A549 (cell line): ENCODE measurements around the gene COPS9.

Experiments
- CBX2 ChIP-seq: fragments of 200-600 bp; sonication (generic); IDR thresholded peaks from 2 replicates; pipeline ENCODE4 v1.6.1; 2016; ENCODE audit warnings: low read depth, mild to moderate bottlenecking, borderline replicate concordance
- CHD2 ChIP-seq: fragments of 150-350 bp; IDR thresholded peaks from 2 replicates; pipeline ENCODE4 v1.6.1; 2014; ENCODE audit warnings: low read length; ENCODE audit not compliant: partially characterized antibody
- EP300 ChIP-seq, 2 experiments: fragments of >200 bp; sonication (Bioruptor Twin); formaldehyde crosslinking; IDR thresholded peaks; 2 replicates in 1 of 2; 3 replicates in 1 of 2; pipeline ENCODE4 v1.6.1; 2016 to 2017
- POLR2AphosphoS2 ChIP-seq: conservative IDR thresholded peaks from 2 replicates; pipeline ENCODE4 v1.6.1; 2012; ENCODE audit warnings: low read length, improper control_type of control experiment, inconsistent platforms
- RARB ChIP-seq: fragments of 250-450 bp; sonication (Bioruptor Pico); IDR thresholded peaks from 2 replicates; pipeline ENCODE4 v1.8.0; 2021; ENCODE audit warnings: mild to moderate bottlenecking, moderate library complexity
- REST ChIP-seq: fragments of 200-600 bp; sonication (generic); IDR thresholded peaks from 2 replicates; pipeline ENCODE4 v1.6.1; 2016; ENCODE audit warnings: antibody characterized with exemption, mild to moderate bottlenecking, moderate library complexity
- SMC3 ChIP-seq: fragments of >200 bp; sonication (Bioruptor Twin); formaldehyde crosslinking; IDR thresholded peaks from 3 replicates; pipeline ENCODE4 v1.6.1; 2018; ENCODE audit warnings: inconsistent platforms
- TF ChIP-seq, protein P1 (sequence below): fragments of >200 bp; sonication (Bioruptor Twin); formaldehyde crosslinking; IDR thresholded peaks from 3 replicates; pipeline ENCODE4 v1.5.1; 2016

DNA sequence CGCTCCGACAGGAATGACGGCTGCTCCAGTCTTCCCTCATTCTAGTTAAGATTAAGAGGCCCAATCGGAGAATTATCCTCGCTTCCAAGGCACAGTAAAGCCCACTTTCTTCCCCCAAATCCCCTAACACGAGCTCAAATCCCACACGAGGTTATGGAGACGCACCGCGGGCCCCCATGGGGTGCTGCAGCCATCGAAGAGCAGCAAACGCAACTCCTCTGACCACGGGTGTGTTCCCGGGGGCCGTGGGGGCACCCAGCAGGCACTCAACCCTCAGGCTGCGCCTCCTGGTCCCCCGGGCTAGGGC lies 446 bp downstream of the COPS9 start:
- TF ChIP-seq, protein P1, sequence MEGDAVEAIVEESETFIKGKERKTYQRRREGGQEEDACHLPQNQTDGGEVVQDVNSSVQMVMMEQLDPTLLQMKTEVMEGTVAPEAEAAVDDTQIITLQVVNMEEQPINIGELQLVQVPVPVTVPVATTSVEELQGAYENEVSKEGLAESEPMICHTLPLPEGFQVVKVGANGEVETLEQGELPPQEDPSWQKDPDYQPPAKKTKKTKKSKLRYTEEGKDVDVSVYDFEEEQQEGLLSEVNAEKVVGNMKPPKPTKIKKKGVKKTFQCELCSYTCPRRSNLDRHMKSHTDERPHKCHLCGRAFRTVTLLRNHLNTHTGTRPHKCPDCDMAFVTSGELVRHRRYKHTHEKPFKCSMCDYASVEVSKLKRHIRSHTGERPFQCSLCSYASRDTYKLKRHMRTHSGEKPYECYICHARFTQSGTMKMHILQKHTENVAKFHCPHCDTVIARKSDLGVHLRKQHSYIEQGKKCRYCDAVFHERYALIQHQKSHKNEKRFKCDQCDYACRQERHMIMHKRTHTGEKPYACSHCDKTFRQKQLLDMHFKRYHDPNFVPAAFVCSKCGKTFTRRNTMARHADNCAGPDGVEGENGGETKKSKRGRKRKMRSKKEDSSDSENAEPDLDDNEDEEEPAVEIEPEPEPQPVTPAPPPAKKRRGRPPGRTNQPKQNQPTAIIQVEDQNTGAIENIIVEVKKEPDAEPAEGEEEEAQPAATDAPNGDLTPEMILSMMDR = no peak
- no peak for TF ChIP-seq REST
- TF ChIP-seq CBX2 = no peak
- TF ChIP-seq POLR2AphosphoS2 = no peak
- TF ChIP-seq EP300 (IDR thresholded peaks at IDR 0.05) = no peak
- TF ChIP-seq CHD2 = no peak
- no peak for TF ChIP-seq RARB (CRISPR knock-in tag)
- TF ChIP-seq SMC3 = no peak
